Activated T-cell treated with anti-CD3 and anti-CD28 coated beads, Interleukin-2, amount 50 U/mL, for 1 hour (primary cell): Measurements from ENCODE around the gene OTX1.
"Not testable (repeated sequence)": the region's sequence is repeated elsewhere in the genome, so short reads cannot be mapped to it uniquely, and the experiment has no call there.

ENCODE experiments used
- DNase-seq: peaks from one replicate; pipeline ENCODE4 v3.0.0-alpha.2; 2020

The OTX1 gene

DNA sequence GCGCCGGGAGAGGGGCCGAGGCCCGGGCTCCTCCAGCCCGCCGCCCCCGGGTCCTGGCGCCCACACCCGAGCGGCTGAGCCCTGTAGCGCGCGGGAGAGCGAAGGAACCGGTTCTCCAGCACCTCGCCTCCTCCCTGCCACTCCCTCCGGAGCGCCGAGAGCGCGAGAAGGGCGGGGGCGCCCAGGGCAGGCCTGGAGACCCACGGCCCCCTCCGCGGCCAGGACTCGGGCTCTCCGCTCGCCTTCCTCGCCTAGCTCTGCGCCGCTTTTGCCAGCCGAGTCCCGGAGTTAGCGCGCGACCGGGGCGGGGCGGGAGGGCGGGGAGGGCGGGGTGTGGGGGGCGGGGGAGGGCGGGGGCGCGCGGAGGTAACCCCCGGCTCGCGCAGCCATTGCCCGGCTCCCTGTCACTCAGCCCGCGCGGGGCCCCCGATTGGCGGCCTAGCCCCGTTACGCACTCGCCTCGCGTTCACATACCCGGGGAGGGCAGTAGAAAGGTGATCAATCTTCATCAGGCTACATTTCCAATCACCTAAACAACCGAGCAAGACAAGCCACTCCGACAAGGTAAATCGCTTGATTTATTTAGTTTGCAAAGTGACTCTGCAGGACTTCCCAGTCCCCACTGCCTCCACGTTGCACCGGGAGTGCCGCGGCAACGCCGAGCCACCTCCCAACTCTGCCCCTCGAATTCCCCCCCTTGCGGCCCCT is at the start of gene OTX1:
TSS of gene OTX1 (plus strand) at position 497 of the 708 bp plus-strand sequence. CDS start 2,161 bp downstream, outside the sequence.
- DNase-seq, result peak; percentile 52

DNA sequence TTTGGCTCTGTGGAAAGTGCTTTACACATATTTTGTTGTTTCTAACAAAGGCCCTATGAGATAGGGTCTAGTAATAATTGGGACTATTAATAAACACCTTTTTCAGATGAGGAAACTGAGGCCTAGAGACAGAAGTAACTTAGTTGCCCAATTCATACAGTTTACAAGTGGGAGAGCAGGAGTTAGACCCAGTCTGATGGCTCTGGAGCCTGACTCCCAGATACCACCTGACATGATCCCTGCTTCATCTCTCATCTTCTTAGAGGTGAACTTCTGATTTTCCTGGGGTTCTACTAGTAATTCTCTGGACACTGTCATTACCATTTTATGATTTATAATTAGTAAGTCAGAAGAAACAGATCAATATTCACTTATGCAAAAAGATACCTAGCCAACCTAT is 49.1 kb upstream of the OTX1 start:
- DNase-seq, result no peak

DNA sequence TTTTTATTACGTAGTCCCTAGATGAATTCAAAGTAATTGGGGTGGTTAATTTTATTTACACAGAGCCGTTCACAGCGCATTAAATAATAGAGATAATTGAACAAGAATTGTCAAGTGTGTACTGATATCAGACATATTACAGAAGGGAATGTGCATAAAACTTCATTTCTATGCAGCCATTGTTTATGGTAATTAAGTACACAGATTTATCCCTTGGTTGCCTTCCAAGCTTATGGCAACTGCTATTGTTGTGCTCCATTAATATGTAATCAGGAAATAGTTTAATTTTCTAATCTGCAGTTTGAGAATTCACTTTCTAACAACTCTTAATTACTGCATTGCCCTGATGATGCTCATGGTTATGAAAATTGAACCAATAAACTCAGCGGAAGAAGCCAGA is 47.3 kb upstream of the OTX1 start:
- no peak for DNase-seq

DNA sequence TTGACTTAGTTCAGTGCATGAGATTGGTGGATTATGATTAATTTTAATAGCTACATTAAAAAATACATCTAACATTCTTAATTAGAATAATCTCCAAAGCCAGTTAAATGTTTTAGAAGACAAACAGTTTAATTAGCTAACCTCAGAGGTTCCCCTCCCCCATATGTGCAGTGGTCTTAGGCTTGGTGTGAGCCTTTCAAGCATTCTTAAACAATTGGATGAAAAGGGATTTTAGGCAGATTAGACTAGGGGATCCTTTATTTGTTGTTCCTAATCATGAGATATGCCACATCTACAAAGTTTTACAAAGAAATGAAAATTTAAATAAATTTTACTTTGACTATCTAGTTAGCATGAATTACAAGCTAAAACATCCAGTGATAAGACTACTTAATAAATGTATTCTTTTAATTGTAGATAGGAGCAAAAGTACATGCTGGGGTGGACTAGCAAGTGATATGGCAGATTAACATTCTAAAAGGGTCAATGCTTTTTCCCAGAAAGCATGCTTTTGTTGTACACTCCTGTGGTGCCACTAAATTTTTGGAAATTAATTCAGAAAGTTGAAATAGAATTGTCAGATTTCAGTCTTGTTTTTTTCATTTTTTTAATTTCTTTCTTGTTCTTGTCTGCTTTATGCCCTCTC is 42.7 kb upstream of the OTX1 start:
- no peak for DNase-seq

DNA sequence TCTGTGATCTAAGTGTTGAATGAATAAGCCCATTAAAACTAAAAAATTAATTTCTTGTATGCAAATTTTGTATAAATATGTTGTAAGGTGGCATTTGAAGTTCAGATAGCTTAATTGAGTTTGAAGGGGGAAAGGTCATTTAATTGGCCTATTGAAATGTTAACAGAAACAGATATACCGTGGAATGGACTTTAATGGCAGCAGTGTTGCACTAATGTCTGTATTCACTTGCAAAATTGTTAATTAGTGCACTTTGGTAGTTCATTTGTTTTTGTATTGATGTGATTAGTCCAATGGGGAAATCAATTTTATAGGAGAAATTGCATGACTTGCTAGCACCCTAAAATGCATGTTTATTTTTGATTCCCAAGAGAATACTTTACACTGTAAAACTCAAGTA is 41.8 kb upstream of the OTX1 start:
- no peak for DNase-seq

DNA sequence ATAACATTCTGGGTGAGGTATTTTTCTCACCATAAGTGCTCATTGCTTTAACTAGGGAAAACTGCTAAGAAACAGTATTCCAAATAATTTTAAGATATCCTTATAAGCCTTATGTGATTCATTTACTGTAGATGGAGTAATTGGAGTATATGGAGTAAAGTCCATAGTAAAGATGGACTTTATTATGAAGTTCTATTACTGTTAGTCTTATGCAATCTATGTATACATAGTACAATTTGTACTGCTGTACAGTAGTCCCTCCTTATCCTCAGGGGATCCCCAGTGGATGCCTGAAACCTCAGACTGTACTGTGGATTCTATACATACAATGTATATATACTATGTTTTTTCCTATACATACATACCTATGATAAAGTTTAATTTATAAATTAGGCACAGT is 41.1 kb upstream of the OTX1 start:
- DNase-seq, result no peak

DNA sequence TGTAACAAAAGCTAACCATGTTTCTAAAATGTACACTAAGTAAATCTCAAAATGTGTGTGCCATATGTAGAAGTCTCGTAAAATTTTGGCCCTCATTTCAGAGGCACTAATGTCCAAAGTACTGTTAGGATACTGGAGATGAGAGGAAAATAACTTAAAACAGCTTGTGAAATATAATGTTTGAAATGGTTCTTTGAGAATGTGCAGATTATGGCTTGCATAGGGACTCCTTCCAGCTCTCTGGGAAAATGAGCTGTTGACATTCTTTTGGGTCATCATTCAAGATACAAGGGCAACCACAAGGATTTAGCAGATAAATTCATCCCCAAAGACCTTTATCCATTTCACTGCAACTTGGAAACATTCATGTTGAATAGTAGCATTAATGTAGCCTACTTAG is 38.1 kb upstream of the OTX1 start:
- no peak for DNase-seq

DNA sequence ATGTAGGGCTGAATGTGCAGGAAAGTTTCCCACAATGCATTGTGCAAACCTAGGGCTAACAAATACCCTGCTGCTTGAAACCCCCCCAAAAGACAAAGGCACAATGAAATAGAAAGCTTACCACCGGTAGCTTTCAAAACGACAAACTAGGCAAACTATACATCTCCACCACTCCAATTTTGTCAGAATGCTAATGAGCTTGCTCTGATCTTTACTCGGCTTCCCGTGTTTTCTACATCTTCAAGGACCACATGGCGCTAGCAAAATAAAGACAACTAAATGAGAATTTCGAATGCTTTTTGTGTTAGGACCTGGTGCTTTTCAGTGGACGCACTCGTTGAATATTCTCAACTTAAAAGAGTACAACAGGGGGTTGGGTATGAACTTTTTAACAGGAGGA is 37.2 kb upstream of the OTX1 start:
- no peak for DNase-seq

DNA sequence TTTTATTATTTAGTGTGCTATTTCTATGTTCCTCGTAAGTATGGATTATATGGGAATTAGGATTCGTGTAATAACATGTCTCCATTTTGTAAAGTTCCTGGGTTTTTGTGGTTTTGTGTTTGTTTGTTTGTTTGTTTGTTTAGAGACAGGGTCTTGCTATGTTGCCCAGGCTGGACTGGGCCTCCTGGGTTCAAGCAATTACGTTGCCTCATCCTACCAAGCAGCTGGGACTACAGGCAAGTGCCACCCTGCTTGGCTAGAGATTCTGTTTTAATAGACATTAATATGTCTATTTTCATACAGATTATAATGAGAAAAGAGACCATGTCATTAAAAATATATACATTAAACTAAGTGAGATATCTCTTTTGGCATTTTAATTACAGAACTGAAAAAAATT is 35.2 kb upstream of the OTX1 start:
- no peak for DNase-seq

DNA sequence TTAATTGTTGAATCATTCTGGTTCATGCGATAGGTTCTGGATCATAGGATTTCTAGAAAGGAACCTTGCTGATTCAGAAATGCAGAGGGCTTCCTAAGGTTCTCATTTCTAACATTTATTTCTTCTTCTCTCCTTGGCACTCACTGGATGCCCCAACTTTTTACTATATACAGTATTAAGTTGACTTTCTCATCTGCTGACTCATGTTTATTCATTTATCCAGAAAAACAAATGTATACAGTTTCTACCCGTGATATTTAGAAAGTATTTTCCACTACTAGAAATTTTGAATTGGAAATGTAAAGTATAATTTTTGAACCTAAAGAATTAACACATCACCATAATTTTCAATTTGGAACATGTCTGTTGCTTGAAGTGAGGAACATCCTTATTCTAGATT is 32.2 kb upstream of the OTX1 start:
- no peak for DNase-seq

DNA sequence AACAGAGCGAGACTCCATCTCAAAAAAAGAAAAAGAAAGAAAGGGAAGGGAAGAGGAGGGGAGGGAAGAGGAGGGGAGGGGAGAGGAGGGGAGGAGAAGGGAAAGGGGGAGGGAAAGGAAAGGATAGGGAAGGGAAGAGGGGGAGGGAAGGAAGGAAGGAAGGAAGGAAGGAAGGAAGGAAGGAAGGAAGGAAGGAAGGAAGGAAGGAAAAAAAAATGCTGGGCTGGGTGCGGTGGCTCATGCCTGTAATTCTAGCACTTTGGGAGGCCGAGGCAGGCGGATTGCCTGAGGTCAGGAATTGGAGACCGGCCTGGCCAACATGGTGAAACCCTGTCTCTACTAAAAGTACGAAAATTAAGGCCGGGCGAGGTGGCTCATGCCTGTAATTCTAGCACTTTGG is 30.9 kb upstream of the OTX1 start:
- DNase-seq, result not testable (repeated sequence)

DNA sequence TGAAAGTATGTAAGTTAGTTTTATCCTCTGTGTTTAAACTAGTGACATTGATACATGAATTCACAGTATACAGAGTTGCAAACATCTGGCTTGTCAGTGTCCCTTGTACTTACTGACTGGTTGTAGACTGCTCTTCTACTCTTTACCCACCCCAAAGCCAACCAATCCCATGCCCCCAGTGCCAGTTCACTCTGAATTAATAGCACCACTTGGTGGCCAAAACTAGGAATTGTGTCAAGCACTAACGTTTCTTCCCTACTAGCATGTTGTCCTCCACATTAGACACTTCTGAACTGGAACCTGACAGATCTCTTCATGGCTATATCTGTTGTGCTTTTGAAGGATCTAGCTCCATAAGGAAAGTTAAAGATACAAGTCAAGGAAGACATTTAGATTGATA is 27.2 kb upstream of the OTX1 start:
- no peak for DNase-seq

DNA sequence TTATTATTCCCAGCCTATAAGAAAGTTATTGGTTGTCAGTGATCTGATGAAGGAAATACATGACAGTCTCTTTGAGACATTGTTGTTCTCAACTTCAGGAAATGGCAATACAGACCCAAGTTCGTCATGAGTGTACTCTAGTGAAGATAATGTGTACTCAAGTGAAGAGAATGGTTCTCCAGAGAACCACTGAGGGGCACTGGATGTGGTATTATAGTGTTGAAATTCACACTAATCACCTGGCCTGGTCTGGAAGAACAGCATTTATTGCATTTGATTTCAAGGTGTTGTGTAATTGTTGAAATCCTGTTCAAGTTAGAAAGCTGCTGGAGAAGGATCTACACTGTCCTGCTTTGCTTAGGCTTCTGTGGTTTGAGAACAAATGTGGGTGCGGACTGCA is 23.4 kb upstream of the OTX1 start:
- DNase-seq, result no peak

DNA sequence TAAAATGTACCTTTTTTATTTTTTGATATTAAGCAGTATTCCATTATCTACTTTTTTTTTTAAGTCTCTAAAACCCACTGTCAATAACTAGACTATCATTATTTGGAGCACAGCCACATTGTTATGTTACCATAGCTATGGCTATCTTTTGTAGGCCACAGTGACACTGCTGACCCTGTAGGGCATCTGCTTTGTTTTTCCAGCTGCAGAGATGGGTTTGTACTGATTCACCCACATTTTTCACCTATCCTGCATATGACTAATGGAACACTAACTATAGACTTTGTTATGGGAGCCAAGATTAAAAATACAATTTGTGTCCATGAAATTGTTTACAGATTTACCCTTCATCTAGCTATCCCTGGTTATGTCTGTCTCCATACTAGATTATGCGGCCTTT is 21.6 kb upstream of the OTX1 start:
- no peak for DNase-seq

DNA sequence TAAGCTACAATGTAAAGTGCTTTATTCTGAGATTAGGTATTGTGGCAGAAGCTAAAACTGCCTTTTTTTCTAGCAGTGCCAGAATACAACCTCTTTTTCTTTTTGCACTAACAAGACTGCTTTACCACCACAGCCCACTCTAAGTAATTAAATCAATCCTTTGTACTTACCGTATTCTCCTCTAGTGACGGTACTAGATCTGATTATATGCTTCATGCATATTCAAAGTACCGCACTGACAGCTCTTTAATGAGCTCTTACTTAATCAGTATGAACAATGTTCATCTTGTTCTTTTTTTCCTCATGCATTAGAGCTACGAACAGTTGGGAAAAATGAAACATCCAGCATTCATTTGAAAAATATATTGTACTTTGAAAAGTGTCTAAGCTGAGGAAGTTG is 16.1 kb upstream of the OTX1 start:
- no peak for DNase-seq

DNA sequence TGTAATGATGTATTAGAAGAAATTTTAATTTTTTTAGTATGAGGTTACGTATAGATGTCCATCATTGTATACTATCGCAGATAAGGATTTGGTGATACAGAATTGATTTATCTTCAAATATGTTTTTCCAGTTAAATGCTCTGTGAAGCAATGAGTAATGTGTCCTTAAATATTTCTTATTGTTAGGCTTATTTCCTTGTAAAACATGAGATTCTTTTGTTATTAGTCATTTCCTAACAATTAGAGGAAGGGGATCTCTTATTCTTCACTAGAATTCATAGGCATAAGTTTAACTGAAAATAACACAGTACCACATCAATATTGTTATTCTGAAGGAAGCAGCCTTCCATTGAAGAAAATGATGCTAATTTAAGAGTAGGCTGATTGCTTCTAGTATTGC is 15.5 kb upstream of the OTX1 start:
- no peak for DNase-seq

DNA sequence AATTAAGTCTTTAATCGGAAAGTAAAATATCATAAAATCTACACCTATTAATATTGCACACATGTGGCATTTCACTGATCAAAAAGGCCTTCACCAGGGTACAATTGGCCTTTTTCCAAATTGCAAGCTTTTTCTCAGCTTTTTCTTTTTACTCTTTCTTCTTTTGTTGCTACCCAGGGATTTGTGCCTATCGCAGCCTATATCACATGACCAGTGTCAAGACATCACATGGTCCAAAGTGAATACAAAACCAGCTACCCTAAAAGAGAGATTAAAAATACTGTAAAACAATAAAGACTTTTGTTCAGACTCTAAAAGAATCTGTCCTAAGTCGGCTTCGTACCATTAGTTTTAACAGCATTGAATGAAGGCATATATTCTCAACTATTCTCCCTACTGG is 15.0 kb upstream of the OTX1 start:
- no peak for DNase-seq

DNA sequence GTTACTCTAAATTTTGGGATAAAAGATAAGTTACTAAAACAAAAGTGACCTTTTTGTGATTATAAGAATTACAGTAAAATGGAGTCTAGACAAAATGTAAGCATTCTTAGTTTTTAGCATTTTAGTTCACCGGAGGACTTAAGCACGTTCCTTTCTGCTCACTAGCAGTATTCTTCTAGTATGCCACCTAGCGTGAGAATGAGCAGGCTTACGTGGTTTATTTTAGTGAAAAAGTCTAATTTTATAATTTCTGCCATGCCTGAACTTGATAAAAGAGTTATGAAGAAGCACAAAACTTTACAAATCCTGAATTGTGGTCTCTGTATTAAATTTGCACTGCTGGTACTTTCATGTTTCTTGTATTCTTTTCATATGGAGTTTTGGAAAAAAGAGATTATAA is 12.6 kb upstream of the OTX1 start:
- DNase-seq, result no peak

DNA sequence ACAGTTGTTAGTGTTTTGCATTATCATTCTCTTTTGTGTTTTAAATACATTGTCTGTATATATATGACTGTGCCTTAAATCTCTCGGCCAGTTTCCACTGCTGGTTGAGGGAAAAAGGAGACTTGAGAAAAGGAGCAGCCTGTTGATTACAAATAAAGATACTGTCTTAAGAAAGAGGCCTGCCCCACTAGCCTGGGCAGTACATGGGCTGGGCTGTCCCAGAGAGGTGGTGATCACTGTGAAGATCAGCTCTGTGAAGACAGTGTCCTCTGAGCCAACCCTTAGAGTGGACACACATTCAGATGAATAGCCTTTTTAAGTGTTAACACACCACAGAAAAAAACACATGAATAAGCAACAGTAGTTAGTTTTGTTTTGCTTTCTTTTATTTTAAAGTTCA is 10.0 kb upstream of the OTX1 start:
- DNase-seq, result no peak

DNA sequence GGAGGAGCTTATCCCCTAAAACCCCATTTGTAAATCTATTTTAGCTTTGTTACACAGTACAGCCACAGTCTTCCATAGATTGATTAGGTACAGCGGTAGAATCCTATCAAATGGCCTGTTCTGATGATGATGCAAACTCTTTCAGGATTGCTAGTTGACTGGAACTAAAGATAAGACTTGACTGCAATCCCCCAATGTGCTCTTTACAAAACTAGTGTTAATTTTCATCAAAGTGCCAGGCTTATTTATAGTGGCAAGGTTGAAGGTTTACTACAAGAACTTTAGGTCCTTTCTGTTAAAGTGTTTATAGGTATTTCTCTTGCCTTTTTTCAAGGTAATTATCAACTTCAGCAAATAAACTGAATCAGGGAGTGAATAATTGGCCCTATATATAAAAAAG is 9.0 kb upstream of the OTX1 start:
- no peak for DNase-seq

DNA sequence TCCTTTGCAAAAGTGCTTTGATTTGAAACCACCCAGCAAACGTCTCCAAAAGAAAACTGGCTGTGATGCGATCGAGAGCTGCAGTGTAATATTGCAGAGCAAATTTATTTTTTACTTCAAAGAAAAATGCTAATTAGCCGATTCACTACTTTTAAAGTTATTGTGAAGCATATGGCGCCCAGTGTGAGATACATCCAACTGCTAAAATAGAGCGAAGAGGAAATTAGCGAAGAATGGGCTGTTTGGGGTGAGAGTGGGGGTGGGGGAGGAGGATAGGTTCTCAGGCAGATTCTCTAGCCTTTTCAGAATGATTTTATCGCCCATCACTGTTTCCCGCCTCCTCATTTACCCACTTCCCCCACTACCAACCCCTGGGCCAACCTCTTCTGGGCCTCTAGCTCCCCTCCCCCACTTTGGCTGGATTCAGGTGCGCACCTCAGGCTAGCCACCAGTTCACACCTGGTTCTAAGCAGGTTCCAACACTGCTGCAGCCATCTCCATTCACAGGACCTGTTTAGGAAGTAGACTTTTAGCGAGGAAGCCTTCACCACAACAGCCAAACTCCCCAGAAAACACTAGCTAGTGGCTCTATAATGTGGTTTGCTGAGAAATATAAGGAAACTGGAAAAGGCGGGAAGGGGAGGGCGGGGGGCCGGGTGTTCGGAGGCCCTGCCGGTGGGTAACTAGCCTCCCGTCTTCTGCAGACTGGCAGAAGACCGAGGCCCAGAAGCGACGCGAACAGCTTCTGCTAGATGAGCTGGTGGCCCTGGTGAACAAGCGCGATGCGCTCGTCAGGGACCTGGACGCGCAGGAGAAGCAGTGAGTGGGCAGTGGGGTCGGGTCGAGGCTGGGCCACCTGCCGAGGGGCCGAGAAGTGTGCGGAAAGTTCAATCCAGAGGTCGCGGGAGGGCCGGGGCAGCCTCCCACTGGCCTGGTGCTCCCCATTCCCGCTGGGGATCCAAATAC is 6.0 kb upstream of the OTX1 start:
- no peak for DNase-seq

DNA sequence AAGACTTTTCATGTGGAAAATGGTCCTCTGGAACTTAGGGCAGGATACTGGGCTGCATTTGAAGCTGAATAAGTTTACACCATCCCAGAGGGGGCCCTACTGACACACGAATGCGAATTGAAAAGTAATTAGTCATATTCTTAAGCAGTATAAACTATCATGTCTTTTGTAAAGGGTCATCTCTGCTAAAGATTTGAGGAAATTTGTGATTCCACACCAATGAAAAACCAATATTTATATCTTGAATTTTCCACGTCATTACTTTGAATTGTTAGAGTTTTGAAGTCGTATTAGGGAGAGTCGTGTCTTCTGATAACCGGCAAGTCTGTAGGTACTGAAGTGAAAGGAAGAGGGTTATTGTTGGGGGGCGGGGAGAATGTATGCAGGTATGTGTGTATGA is 4.1 kb upstream of the OTX1 start:
- no peak for DNase-seq

DNA sequence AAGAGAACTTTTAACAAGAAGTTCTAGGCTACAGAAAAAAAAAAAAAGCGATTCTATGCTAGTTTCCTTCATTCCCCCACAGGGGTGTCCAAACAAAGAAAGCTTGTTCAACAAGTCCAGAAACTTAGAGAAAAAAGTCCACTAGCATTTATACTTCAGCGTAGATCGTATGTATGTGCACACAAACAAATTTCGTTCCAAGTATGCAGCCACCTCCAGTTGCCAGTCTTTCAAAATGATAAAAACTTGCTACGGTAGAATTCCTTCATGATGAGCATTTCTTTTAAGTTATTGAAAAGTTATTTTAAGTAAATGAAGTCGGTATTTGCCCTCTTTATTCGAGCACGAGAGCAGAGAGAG is 3.7 kb upstream of the OTX1 start:
- DNase-seq, result no peak
